ENCODE measurements around the gene TNFRSF18.

Gene TNFRSF18

GRCh38 chr1:1175221-1176062 is 30.9 kb downstream of the TNFRSF18 start:
- peak in 1 of 5 donors; percentile 1 for DNase-seq

DNA sequence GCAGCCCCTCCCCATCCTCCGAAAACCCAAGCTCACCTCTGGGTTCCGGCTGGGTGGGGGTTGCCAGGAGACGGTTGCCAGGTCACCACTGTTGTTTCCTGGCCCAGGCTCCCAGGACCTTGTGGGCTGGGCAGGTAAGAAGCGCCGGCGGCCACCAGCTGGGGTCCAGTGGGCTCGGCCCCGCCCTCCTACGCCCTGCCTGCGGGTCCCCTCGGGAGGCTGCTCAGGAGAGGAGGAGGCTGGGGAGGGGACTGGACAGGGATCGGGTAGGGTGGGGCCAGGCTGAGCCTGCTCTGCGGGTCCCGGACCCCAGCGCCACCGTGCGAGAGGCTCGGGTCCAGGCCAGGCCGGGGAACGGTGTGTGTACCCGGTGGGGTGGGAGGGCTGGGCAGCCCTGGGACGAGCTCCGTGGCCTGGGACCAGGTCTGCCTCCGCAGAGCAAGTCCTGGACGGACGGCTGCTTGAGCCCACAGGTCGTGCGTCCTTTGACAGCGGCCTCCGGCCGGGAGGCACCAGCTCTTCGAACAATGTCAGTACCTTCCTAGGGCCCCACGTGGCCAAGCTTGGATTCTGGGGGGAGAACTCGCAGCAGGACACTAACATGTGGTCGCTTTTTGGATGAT is 32.5 kb downstream of the TNFRSF18 start, which contains the start of gene TTLL10:
Gene TTLL10 (plus strand): TSS at position 88 of the 623 bp plus-strand sequence. CDS start 5,336 bp downstream, outside the sequence.
- peak; percentile 3 to 61 (median 49) for DNase-seq

- no peak for DNase-seq
Measured at GRCh38 chr1:1173061-1173792, 33.2 kb downstream of the TNFRSF18 start.

DNA sequence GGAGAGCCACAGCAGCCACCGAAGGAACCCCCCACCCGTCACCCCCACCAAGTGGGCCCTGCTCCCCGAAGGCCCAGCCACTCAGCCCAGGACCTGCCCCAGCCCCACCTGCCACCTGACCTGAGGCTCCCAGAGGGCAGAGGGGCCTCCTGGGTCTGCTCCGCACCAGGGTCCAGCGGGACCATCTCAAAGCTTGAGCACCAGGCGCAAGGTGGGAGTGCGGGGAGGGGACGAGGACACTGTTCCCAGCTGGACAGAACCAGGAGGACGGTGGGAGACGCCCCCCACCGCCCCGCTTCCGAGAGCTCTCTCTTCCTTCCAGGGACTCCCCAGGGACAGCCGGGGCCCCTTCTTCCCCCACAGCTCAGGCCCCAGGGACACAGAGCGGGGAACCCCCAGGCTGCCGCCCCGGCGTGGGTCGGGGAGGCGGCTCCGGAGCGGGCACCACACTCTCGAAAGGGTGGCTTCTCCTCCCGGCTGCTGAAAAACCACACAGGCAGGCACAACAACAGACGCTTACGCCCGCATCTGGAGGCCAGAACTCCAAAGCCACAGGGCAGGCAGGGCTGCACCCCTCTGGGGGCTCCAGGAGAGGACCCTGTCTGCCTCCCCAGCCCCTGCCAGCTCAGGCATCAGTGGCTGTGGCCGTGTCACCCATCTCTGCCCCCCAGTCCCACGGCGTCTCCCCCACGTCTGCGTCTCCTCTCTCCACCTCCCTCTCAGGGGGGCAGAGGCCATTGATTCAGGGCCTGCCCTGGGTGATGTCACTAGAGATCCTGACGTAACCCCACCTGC is 34.6 kb downstream of the TNFRSF18 start:
- DNase-seq = peak in 1 of 5 donors; percentile 14

GRCh38 chr1:1171161-1171545 is 35.2 kb downstream of the TNFRSF18 start:
- no peak for DNase-seq

DNA sequence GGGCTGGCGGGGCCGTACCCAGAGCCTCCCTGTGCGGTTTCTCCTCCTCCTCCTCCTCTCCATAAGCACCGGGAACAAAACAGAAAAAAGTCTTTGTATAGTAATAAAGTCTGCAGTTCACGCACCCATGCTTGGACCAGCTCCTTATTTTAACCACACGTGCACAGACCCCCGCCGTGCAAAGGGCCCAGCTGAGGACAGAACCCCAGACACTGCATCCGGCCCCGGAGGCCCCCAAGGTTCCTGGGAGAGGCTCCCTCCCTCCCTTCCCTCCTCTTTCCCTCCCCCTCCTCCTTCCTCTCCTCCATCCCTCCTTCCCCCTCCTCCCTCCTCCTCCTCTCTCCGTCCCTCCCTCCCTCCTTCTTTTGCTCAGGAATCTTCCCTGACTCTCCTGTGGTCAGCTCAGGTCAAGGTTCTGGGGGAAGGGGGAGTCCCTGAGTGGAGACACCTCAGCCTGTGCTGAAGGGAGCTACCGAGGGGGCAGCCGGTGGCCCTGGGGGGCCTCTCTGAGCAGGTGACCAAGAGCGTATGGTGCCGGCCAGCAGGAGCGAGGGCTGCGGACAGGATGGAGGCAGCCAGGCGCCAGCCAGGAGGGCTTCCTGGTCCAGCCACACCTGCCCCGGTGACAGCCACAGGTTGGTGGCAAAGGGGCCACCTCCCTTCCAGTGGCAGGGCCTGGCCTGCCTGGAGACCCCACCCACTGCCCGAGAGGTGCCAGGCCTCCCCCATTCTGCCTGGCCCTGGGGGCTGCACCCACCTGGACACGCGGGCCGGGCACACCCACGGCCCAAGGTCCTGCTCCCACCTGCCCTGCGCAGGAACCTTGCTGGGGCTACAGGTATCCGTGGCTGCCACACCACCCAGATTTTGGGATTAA is 35.9 kb downstream of the TNFRSF18 start:
- DNase-seq = no peak

DNA sequence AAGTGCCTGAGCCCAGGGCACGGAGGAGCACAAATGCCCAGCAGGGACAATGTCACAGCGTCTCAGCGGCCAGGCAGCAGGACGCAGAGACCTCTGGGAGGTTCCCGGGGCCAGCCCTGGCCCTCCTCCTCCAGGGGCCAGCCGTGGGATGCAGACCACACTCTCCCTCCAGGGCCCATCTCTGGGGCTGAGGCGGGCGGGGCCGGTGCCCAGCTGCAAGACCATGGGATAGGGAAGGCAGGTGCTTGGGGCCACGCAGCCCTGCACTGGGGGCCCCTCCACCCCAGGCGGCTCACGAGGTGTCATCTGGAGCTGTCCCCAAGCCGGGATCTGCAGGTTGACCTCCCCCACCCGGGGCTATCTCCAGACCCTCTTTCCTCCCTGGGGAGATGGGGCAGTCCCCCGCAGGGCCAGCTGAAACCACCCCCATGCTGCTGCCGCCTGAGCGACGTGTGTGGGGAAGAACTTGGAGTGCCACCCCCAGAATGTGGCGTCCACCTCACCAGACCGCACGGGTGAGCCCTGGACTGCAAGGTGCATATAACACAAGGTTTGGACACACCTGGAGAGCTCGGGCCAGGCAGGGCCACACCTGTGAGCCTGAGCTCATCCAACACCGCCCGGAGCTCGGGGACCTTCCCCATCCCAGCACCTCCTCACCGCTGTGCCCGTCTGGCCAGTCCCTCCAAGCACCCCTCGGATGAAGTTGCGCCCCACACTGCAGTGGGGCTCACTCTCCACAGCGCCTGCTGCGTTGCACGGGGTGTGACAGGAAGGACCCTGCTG is 36.8 kb downstream of the TNFRSF18 start:
- DNase-seq = peak in 1 of 5 donors; percentile 5

DNA sequence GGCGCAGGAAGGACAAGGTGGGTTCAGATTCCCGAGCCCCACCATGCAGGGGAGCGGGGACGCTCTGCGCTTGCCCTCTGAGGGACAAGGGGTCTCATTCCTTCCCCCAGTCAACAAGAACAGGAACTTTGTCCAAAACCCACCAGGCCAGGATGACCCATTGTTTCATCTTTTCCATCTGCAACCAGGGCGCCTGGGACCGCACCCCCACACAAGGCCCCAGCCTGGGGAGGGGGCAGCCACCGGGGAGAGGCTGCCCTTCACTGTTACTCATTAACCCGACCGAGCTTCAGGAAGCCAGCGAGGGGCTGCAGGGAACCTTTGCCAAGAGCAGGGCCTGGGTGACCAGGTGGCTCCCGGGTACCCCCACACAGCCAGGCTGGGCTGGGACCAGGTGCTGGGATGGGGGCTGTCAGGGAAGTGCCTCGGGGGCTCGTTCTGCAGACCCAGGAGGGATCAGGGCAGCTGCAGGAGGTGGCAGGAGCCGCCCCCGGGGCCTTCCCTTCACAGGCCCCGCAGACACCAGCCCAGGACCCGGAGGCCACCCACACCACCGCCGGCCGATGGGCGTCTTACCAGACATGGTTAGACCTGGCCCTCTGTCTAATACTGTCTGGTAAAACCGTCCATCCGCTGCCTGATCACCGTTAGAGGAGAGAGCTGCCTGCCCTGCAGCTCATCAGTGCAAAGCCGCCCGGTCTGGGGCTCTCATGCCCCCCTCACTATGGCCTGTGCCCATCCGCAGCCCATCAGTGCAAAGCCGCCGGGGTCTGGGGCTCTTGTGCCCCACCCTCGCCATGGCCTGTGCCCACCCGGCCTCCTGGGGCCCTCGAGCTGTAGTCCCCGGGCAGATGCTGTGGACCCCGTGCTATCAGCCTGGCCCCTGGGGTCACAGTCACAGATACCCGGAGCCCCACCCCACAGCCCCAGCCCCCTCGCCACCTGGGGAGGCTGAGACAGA is 37.7 kb downstream of the TNFRSF18 start:
- DNase-seq = peak in 1 of 5 donors; percentile 4

GRCh38 chr1:1167841-1168450 is 38.4 kb downstream of the TNFRSF18 start:
- DNase-seq = peak in 1 of 5 donors; percentile 4

DNA sequence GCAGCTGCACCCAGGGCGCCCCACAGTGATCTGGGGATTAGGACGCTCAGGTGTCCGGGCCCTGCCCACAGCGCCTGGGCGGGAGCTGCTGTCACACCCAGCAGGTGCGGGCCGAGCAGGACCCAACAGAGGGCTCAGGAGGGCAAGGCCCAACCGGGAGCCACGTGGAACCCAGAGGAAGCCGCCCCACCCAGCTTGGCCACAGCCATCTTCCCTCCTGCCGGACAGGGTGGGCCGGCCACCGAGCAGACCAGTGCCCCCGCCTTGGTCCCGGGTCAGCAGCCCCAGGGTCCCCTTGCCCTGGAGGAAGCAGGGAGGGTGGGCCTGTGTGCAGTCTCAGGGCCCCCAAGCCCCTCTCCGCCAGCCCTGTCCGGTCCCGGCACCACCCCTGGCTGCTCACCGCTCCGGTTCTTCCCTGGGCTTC is 39.0 kb downstream of the TNFRSF18 start:
- no peak for DNase-seq

GRCh38 chr1:1166642-1167397 is 39.6 kb downstream of the TNFRSF18 start:
- peak in 1 of 5 donors; percentile 2 for DNase-seq

- no peak for DNase-seq
Measured at GRCh38 chr1:1165900-1166421, 40.4 kb downstream of the TNFRSF18 start.

DNA sequence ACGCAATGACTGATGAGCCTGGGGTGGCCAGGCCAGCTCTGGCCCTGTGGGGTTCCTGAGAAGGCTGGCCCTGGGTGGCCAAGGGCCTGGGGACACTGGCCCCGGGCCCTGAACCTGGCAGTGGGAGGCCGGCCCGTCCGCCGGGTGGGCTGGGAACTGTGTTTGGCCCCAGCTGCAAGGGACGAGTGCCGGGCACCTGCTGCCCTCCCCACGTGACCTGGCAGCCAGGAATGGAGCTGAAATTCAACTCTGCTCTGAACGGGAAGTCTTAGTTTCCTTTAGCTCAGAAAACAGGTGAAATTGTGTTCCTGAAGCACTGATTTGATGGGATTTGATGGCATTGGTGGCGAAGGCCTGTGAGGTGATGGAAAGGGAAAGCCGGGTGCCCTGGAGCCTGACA is 40.9 kb downstream of the TNFRSF18 start:
- no peak for DNase-seq

DNA sequence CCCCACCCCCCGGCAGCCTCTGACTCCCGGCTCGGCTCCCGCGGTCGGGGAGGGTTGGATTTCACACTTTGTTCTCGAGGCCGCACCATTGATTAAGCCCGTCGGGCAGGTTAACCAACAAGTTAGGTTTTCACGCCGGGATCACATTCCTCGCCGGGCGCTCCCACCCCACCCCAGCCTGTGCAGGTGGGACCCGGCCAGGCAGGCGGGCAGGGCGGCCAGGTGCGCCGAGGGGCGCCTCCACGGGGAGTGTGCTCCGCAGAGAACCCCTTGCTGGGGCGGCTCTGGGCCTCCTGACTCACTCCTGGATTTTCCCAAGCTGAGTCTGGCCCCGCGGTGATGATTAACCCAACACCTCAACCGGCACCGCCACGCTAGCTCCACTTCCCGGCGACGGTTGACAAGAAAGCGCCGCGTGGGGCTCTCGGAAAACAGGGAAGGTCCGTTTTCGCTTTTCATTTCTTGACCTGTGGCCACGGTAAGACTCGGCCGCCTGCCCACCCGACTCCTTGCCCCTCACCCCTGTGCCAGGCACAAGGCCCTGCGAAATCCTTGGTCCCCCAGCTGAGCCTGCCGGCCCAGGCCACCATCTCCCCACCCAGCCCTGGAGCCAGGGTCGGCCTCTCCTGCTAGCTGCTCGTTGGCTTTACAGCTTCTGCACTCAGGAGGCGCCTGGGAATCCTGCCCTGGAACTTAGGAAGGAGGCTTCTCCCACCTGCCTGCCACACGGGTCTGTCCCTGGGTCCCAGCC is 41.5 kb downstream of the TNFRSF18 start:
- no peak for DNase-seq

GRCh38 chr1:1164361-1164700 is 42.1 kb downstream of the TNFRSF18 start:
- no peak for DNase-seq

- no peak for DNase-seq
Measured at GRCh38 chr1:1163538-1164070, 42.8 kb downstream of the TNFRSF18 start.

All from T-helper 1 cell (primary cell).